Activated T-cell treated with anti-CD3 and anti-CD28 coated beads, Interleukin-2, amount 50 U/mL, for 72 hours (primary cell): ENCODE data around the gene ZNF639. TPM values are rescaled to one million over a fixed set of nuclear protein-coding genes. Genes with fewer than 3 reads are reported as not detected.
"Not testable (repeated sequence)": the region's sequence is repeated elsewhere in the genome, so short reads cannot be mapped to it uniquely, and the experiment has no call there.

Source experiments
- ATAC-seq, 2 donors: fragments of 150-1000 bp; cut with Tn5 transposase; replicated peaks in 1 of 2; 2 replicates each; pipeline ENCODE4 v1.10.0; 2021; ENCODE audit warnings: moderate library complexity in 2 of 2, mild to moderate bottlenecking in 1 of 2
- DNase-seq, 2 donors: peaks; one replicate each; pipeline ENCODE4 v3.0.0; 2021 to 2022; ENCODE audit warnings: mixed read lengths in 1 of 2
- H3K27ac Mint-ChIP-seq: one replicate; pipeline ENCODE4 v1.8.0; 2022; ENCODE audit warnings: mild to moderate bottlenecking, moderate library complexity, mixed read lengths
- H3K27me3 Mint-ChIP-seq: one replicate; pipeline ENCODE4 v1.8.0; 2022; ENCODE audit warnings: low read depth, mixed read lengths
- H3K36me3 Mint-ChIP-seq, 2 donors: one replicate each; pipeline ENCODE4 v1.8.0; 2022; ENCODE audit warnings: mixed read lengths in 2 of 2, mild to moderate bottlenecking in 1 of 2; ENCODE audit not compliant: insufficient read depth in 2 of 2
- H3K4me1 Mint-ChIP-seq: one replicate; pipeline ENCODE4 v1.8.0; 2022; ENCODE audit warnings: low read depth, mixed read lengths
- H3K4me3 Mint-ChIP-seq, 2 donors: one replicate each; pipeline ENCODE4 v1.8.0; 2022; ENCODE audit warnings: mild to moderate bottlenecking in 2 of 2, mixed read lengths in 2 of 2, moderate library complexity in 2 of 2
- H3K9me3 Mint-ChIP-seq, 2 donors: one replicate each; pipeline ENCODE4 v1.8.0; 2022; ENCODE audit warnings: mixed read lengths in 2 of 2
- total RNA-seq, 2 donors: library from RNA; stranded (reverse); gene quantifications; one replicate each; pipeline ENCODE4 v1.2.3, GENCODE V29; 2022

The ZNF639 gene
- total RNA-seq, result 10 to 100 TPM; 36.1 to 41.0 TPM

GRCh38 chr3:179322286-179323196, at the start of gene ZNF639:
ZNF639 (plus strand) TSS chr3:179323031; CDS start chr3:179328294, 5,263 bp downstream.
- peaks cover 2 to 5% of the 10 kb centered on the region in 2 donors for H3K36me3 Mint-ChIP-seq
- peak within 1 kb of the TSS; percentile 98 for H3K27ac Mint-ChIP-seq
- H3K4me1 Mint-ChIP-seq, result peaks cover 48% of the 10 kb centered on the region

GRCh38 chr3:179274434-179274833, 48.4 kb upstream of the ZNF639 start:
- H3K9me3 Mint-ChIP-seq, H3K27me3 Mint-ChIP-seq, H3K27ac Mint-ChIP-seq, DNase-seq, H3K36me3 Mint-ChIP-seq, H3K4me1 Mint-ChIP-seq, H3K4me3 Mint-ChIP-seq, ATAC-seq: not testable (repeated sequence)

More at GRCh38 chr3:179322286-179323196, at the start of gene ZNF639:
- Mint-ChIP-seq H3K9me3 (no peaks in the 10 kb centered on the region), H3K4me3 (peak within 1 kb of the TSS; percentile 91 to 99), H3K27me3 (no peaks in the 10 kb centered on the region)
- ATAC-seq (peak; percentile 87 to 88), DNase-seq (peak; percentile 88 to 91)

GRCh38 chr3:179276001-179276400, 46.8 kb upstream of the ZNF639 start:
- Mint-ChIP-seq H3K36me3 (no peaks in the 10 kb centered on the region), H3K27me3 (no peaks in the 10 kb centered on the region)
- no peak for ATAC-seq

GRCh38 chr3:179276743-179277142, 46.1 kb upstream of the ZNF639 start:
- H3K27ac Mint-ChIP-seq, result no peak overlapping the region
- no peak for DNase-seq
- no peak for ATAC-seq
- no peaks in the 10 kb centered on the region for H3K9me3 Mint-ChIP-seq
- H3K4me1 Mint-ChIP-seq, result no peaks in the 10 kb centered on the region
- no peak overlapping the region for H3K4me3 Mint-ChIP-seq
- no peaks in the 10 kb centered on the region for H3K36me3 Mint-ChIP-seq
- no peaks in the 10 kb centered on the region for H3K27me3 Mint-ChIP-seq

More at GRCh38 chr3:179276001-179276400, 46.8 kb upstream of the ZNF639 start:
- Mint-ChIP-seq H3K9me3 (no peaks in the 10 kb centered on the region), H3K4me1 (no peaks in the 10 kb centered on the region), H3K4me3 (no peak overlapping the region), H3K27ac (no peak overlapping the region)
- DNase-seq, result no peak

GRCh38 chr3:179278151-179278550, 44.7 kb upstream of the ZNF639 start:
- H3K27ac Mint-ChIP-seq, result no peak overlapping the region
- no peaks in the 10 kb centered on the region for H3K4me1 Mint-ChIP-seq
- H3K4me3 Mint-ChIP-seq, result no peak overlapping the region
- ATAC-seq (no peak), DNase-seq (no peak)
- H3K9me3 Mint-ChIP-seq, result no peaks in the 10 kb centered on the region
- no peaks in the 10 kb centered on the region for H3K36me3 Mint-ChIP-seq
- peaks cover 7% of the 10 kb centered on the region for H3K27me3 Mint-ChIP-seq

GRCh38 chr3:179278932-179279693, 43.7 kb upstream of the ZNF639 start:
- no peak for DNase-seq
- H3K9me3 Mint-ChIP-seq, result no peaks in the 10 kb centered on the region
- no peaks in the 10 kb centered on the region for H3K36me3 Mint-ChIP-seq
- H3K4me3 Mint-ChIP-seq, result no peak overlapping the region
- ATAC-seq, result no peak
- H3K27ac Mint-ChIP-seq, result no peak overlapping the region
- peaks cover 7% of the 10 kb centered on the region for H3K27me3 Mint-ChIP-seq
- H3K4me1 Mint-ChIP-seq, result no peaks in the 10 kb centered on the region

- DNase-seq (no peak), ATAC-seq (no peak)
- Mint-ChIP-seq H3K4me3 (no peak overlapping the region), H3K36me3 (no peaks in the 10 kb centered on the region), H3K4me1 (no peaks in the 10 kb centered on the region), H3K27me3 (peaks cover 7% of the 10 kb centered on the region), H3K9me3 (no peaks in the 10 kb centered on the region), H3K27ac (no peak overlapping the region)
These were observed 43.0 kb upstream of the ZNF639 start for GRCh38 chr3:179279837-179280236.

GRCh38 chr3:179281825-179282224, 41.0 kb upstream of the ZNF639 start:
- peaks cover 7% of the 10 kb centered on the region for H3K27me3 Mint-ChIP-seq
- ATAC-seq, result no peak
- no peak overlapping the region for H3K4me3 Mint-ChIP-seq
- H3K27ac Mint-ChIP-seq, result no peak overlapping the region
- no peak for DNase-seq
- H3K4me1 Mint-ChIP-seq, result no peaks in the 10 kb centered on the region
- no peaks in the 10 kb centered on the region for H3K36me3 Mint-ChIP-seq
- H3K9me3 Mint-ChIP-seq, result no peaks in the 10 kb centered on the region

- H3K27me3 Mint-ChIP-seq, result peaks cover 11% of the 10 kb centered on the region
- ATAC-seq (no peak), DNase-seq (no peak)
- H3K9me3 Mint-ChIP-seq, result no peaks in the 10 kb centered on the region
- H3K27ac Mint-ChIP-seq, result no peak overlapping the region
- no peaks in the 10 kb centered on the region for H3K4me1 Mint-ChIP-seq
- no peak overlapping the region for H3K4me3 Mint-ChIP-seq
- H3K36me3 Mint-ChIP-seq, result no peaks in the 10 kb centered on the region
These were observed 36.5 kb upstream of the ZNF639 start for GRCh38 chr3:179286331-179286730.

GRCh38 chr3:179288845-179289244, 34.0 kb upstream of the ZNF639 start:
- Mint-ChIP-seq H3K9me3 (no peaks in the 10 kb centered on the region), H3K27ac (no peak overlapping the region), H3K27me3 (peaks cover 17% of the 10 kb centered on the region), H3K36me3 (no peaks in the 10 kb centered on the region), H3K4me1 (no peaks in the 10 kb centered on the region), H3K4me3 (no peak overlapping the region)
- DNase-seq (no peak), ATAC-seq (no peak)

- no peak overlapping the region for H3K27ac Mint-ChIP-seq
- H3K9me3 Mint-ChIP-seq, result no peaks in the 10 kb centered on the region
- H3K36me3 Mint-ChIP-seq, result no peaks in the 10 kb centered on the region
- DNase-seq (no peak), ATAC-seq (no peak)
- no peaks in the 10 kb centered on the region for H3K4me1 Mint-ChIP-seq
- peaks cover 17% of the 10 kb centered on the region for H3K27me3 Mint-ChIP-seq
- no peak overlapping the region for H3K4me3 Mint-ChIP-seq
These were observed 33.5 kb upstream of the ZNF639 start for GRCh38 chr3:179289295-179289694.

- H3K9me3 Mint-ChIP-seq, result peaks cover 2% of the 10 kb centered on the region in 2 donors
- no peaks in the 10 kb centered on the region for H3K36me3 Mint-ChIP-seq
- H3K4me1 Mint-ChIP-seq, result no peaks in the 10 kb centered on the region
- no peak overlapping the region for H3K4me3 Mint-ChIP-seq
- no peak for ATAC-seq
- peaks cover 23% of the 10 kb centered on the region for H3K27me3 Mint-ChIP-seq
- H3K27ac Mint-ChIP-seq, result no peak overlapping the region
- DNase-seq, result no peak
These were observed 30.4 kb upstream of the ZNF639 start for GRCh38 chr3:179292450-179292849.

GRCh38 chr3:179297971-179298725, 24.7 kb upstream of the ZNF639 start:
- ATAC-seq (no peak), DNase-seq (no peak)
- H3K9me3 Mint-ChIP-seq, result peaks cover 2% of the 10 kb centered on the region in 2 donors
- no peaks in the 10 kb centered on the region for H3K4me1 Mint-ChIP-seq
- H3K27ac Mint-ChIP-seq, result no peak overlapping the region
- peaks cover 9% of the 10 kb centered on the region for H3K27me3 Mint-ChIP-seq
- no peaks in the 10 kb centered on the region for H3K36me3 Mint-ChIP-seq
- no peak overlapping the region for H3K4me3 Mint-ChIP-seq
